SH-SY5Y (cell line): Measurements from ENCODE around the gene MGST2.

ENCODE experiments used
- GATA2 ChIP-seq: IDR thresholded peaks from 2 replicates; pipeline ENCODE4 v1.6.1; 2011; ENCODE audit warnings: mild to moderate bottlenecking, low read depth, low read length
- GATA3 ChIP-seq: IDR thresholded peaks from 2 replicates; pipeline ENCODE4 v1.6.1; 2011; ENCODE audit warnings: low read depth, mild to moderate bottlenecking, low read length, moderate library complexity

- no peak for TF ChIP-seq GATA2
- no peak for TF ChIP-seq GATA3
These were observed 4.3 kb downstream of the MGST2 start for GRCh38 chr4:139669890-139670289.
